Stomach (tissue), 9 donors: ENCODE results near the gene RUSC2. TPM values are rescaled to one million over a fixed set of nuclear protein-coding genes. Genes with fewer than 3 reads are reported as not detected.
"Not testable (repeated sequence)": the region's sequence is repeated elsewhere in the genome, so short reads cannot be mapped to it uniquely, and the experiment has no call there.

Experiments used
- DNase-seq, 2 donors: peaks; one replicate each; pipeline versions ENCODE4 v3.0.0 to v3.0.0-alpha.2; 2013 to 2019
- H3K27ac ChIP-seq, 5 donors: fragments of 200-600 bp in 4 of 5; sonication (generic) in 4 of 5; one replicate each; pipeline ENCODE4 v1.5.1; 2013 to 2019; ENCODE audit warnings: mild to moderate bottlenecking in 1 of 5, moderate library complexity in 1 of 5
- H3K27me3 ChIP-seq, 3 donors: fragments of 200-600 bp; sonication (generic); one replicate each; pipeline ENCODE4 v1.5.1; 2017 to 2019; ENCODE audit warnings: mixed run types in 1 of 3
- H3K36me3 ChIP-seq, 4 donors: fragments of 200-600 bp; sonication (generic); 1 replicate in 3 of 4; 2 replicates in 1 of 4; pipeline ENCODE4 v1.5.1; 2016 to 2019
- H3K4me1 ChIP-seq, 4 donors: fragments of 200-600 bp; sonication (generic); one replicate each; pipeline ENCODE4 v1.5.1; 2016 to 2019
- H3K4me3 ChIP-seq, 4 donors: fragments of 200-600 bp; sonication (generic) in 3 of 4; one replicate each; pipeline ENCODE4 v1.5.1; 2016 to 2019; ENCODE audit warnings: mild to moderate bottlenecking in 1 of 4
- H3K9me3 ChIP-seq, 4 donors: fragments of 200-600 bp; sonication (generic); one replicate each; pipeline ENCODE4 v1.5.1; 2016 to 2019
- EP300 ChIP-seq: sonication (generic); formaldehyde crosslinking; IDR thresholded peaks from one replicate; pipeline ENCODE4 v1.6.1; 2017; ENCODE audit warnings: antibody characterized with exemption
- POLR2A ChIP-seq, 4 donors: fragments of 450-650 bp; IDR thresholded peaks; one replicate each; pipeline ENCODE4 v1.6.1; 2016; ENCODE audit warnings: antibody characterized with exemption in 4 of 4, control low read depth in 2 of 4, mild to moderate bottlenecking in 1 of 4, moderate library complexity in 1 of 4
- POLR2AphosphoS5 ChIP-seq, 3 donors: sonication (generic); formaldehyde crosslinking; IDR thresholded peaks; one replicate each; pipeline ENCODE4 v1.6.1; 2016; ENCODE audit warnings: antibody characterized with exemption in 3 of 3
- WGBS, 5 donors: extraction: QIAGEN DNeasy Blood & Tissue Kit in 3 of 5; methylation state at CpG; one replicate each; pipeline versions ENCODE4 v1.1.5 to v1.1.7; 2013 to 2018; 5-methylcytosine and 5-hydroxymethylcytosine counted together
- intact Hi-C: fragments of 100-400 bp; cut with DNase I; formaldehyde crosslinking; loops from one replicate; pipeline ENCODE4 v1.15.1; 2023; ENCODE audit warnings: low total_unique reads
- polyA plus RNA-seq, 3 donors: library from polyadenylated mRNA; stranded (reverse); fragments of 200-250 nt; gene quantifications; one replicate each; pipeline ENCODE4 v1.2.3, GENCODE V29; 2013
- total RNA-seq, 5 donors: library from RNA; depleted of rRNA; stranded (reverse); fragments of >200 nt; gene quantifications; one replicate each; pipeline versions ENCODE4 v1.1.0 to v1.2.3, GENCODE V29; 2014 to 2016
- TF ChIP-seq, protein P1 (sequence below), 7 experiments: fragments of 450-650 bp in 4 of 7; fragments of 200-600 bp in 3 of 7; sonication (generic) in 3 of 7; IDR thresholded peaks; one replicate each; pipeline ENCODE4 v1.5.1; 2016 to 2019; ENCODE audit warnings: antibody characterized with exemption in 7 of 7, control low read depth in 2 of 7, mild to moderate bottlenecking in 1 of 7
- donor health status: healthy with polysubstance abuse.
- donor health status: Bipolar disorder and iron deficiency.
- donor health status: healthy.

RUSC2 gene
- total and polyA plus RNA-seq, 8 donors, result 3.4 to 34.8 (median 7.9) TPM

DNA sequence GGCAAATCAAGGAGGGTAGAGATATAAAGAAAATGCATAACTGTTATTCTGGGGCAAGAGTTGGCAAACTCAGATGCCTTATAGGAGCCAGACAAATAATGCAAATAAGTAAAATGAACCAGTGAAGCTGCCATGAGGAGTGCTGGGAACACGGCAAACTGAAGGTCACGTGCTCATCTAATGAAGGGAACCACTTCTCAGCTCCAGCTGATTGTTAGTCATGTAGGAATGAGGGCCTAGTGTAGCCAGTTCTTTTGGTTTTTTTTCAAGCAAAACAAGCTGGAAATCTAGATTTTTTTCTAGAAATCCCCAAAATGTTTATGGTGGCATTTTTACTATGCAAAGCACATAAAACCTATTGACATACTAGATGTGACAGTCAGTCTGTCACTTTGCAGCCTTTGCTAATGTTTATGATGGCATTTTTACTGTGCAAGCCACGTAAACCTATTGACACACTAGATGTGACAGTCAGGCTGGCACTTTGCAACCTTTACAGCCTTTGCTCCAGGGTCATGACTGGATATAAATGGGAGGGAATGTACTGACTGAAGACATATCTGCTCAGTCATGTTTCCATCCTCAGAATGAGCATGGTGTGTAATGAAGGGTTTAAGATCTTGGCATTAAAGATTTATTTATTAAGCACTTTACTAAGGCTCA lies 39.4 kb downstream of the RUSC2 start:
- 85 to 96% (median 90%) methylated on average over 3 of the region's 3 CpGs for WGBS, 5 donors
- Histone ChIP-seq H3K9me3 (no peaks in the 10 kb centered on the region), H3K27me3 (no peaks in the 10 kb centered on the region), H3K4me1 (peaks cover 13 to 36% (median 16%) of the 10 kb centered on the region in 4 donors), H3K4me3 (no peak overlapping the region), H3K27ac (no peak overlapping the region), H3K36me3 (no peaks in the 10 kb centered on the region)
- TF ChIP-seq POLR2A (IDR thresholded peaks at IDR 0.05) (no peak), EP300 (no peak), POLR2AphosphoS5 (IDR thresholded peaks at IDR 0.05) (no peak)
- TF ChIP-seq, protein P1, sequence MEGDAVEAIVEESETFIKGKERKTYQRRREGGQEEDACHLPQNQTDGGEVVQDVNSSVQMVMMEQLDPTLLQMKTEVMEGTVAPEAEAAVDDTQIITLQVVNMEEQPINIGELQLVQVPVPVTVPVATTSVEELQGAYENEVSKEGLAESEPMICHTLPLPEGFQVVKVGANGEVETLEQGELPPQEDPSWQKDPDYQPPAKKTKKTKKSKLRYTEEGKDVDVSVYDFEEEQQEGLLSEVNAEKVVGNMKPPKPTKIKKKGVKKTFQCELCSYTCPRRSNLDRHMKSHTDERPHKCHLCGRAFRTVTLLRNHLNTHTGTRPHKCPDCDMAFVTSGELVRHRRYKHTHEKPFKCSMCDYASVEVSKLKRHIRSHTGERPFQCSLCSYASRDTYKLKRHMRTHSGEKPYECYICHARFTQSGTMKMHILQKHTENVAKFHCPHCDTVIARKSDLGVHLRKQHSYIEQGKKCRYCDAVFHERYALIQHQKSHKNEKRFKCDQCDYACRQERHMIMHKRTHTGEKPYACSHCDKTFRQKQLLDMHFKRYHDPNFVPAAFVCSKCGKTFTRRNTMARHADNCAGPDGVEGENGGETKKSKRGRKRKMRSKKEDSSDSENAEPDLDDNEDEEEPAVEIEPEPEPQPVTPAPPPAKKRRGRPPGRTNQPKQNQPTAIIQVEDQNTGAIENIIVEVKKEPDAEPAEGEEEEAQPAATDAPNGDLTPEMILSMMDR (IDR thresholded peaks at IDR 0.05), result no peak
- DNase-seq, result no peak
- intact Hi-C loops, result no loop called here

DNA sequence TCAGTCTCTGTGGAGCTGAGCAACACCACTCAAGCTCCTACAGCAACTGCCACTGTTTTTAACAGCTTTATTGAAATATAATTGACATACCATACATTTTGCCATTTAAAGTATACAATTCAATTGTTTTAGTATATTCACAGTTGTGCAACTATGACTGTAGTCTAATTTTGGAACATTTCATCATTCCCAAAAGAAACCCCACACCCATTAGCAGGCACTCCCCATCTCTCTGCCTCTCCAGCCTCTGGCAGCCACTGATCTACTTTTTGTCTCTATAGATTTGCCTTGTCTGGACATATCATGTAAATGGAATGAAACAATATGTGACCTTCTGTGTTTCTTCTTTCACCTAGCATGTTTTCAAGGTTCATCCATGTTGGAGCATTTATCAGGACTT lies 43.5 kb downstream of the RUSC2 start:
- intact Hi-C loops, result no loop called here
- Histone ChIP-seq H3K27me3 (no peaks in the 10 kb centered on the region), H3K36me3 (no peaks in the 10 kb centered on the region), H3K4me3 (no peak overlapping the region), H3K27ac (no peak overlapping the region), H3K4me1 (peaks cover 9 to 36% (median 18%) of the 10 kb centered on the region in 4 donors), H3K9me3 (no peaks in the 10 kb centered on the region)
- no peak for DNase-seq
- TF ChIP-seq, protein P1 (IDR thresholded peaks at IDR 0.05), result no peak
- TF ChIP-seq POLR2AphosphoS5 (IDR thresholded peaks at IDR 0.05), result no peak
- no peak for TF ChIP-seq POLR2A (IDR thresholded peaks at IDR 0.05)
- TF ChIP-seq EP300, result no peak

DNA sequence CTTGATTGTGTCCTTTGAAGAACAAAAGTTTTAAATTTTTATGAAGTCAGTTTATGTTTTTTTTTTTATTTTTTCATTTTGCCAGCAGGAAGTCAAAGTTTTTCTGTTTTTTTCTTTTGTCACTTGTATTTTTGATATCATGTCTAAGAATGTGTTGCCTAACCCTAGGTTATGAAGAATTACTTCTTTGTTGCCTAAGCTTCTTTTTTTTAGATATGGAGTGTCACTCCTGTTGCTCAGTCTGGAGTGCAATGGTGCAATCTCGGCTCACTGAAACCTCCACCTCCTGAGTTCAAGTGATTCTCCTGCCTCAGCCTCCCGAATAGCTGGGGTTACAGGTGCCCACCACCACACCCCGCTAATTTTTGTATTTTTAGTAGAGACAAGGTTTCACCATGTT lies 45.0 kb downstream of the RUSC2 start:
- H3K36me3 ChIP-seq, H3K27ac ChIP-seq, intact Hi-C loops, DNase-seq, H3K27me3 ChIP-seq, H3K4me3 ChIP-seq, H3K9me3 ChIP-seq: not testable (repeated sequence)
- H3K4me1 ChIP-seq, result peaks cover 19 to 47% (median 31%) of the 10 kb centered on the region in 4 donors
- WGBS, 5 donors, result 88 to 95% (median 93%) methylated on average over 3 of the region's 3 CpGs

DNA sequence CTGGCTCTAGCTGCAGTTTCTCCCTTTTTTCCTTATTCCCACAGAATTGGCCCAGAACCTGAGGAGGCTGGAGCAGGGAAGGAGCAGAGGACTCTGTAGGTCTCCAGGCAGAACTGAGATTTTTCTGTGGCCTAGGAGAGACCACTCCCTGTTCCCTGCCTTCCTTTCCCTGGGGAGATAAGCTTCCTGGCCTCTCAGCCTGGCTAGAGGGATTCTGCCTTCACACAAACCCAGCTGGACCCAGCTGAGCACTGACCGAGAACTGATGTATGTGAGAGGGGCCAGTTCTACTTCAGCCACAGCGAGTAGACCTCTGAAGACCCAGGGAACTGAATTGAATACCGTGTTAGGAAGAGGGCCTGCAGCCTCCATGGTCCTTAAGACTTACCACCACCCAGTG lies 48.0 kb downstream of the RUSC2 start:
- no peaks in the 10 kb centered on the region for H3K9me3 ChIP-seq
- H3K36me3 ChIP-seq, result no peaks in the 10 kb centered on the region
- H3K27ac ChIP-seq, result peak overlapping the region; percentile 82 to 88 (median 87)
- peaks cover 22 to 66% (median 39%) of the 10 kb centered on the region in 4 donors for H3K4me1 ChIP-seq
- no peaks in the 10 kb centered on the region for H3K27me3 ChIP-seq
- no peak overlapping the region for H3K4me3 ChIP-seq
- TF ChIP-seq EP300, result no peak
- TF ChIP-seq POLR2AphosphoS5 (IDR thresholded peaks at IDR 0.05), result peak in 1 of 3 donors; percentile 30
- DNase-seq, result peak in 1 of 2 donors; percentile 65
- intact Hi-C loops, result no loop called here
- WGBS, 5 donors, result 48 to 67% (median 55%) methylated on average over 3 of the region's 3 CpGs; no CpG with 5 or more reads in 1 of the 5 donors

DNA sequence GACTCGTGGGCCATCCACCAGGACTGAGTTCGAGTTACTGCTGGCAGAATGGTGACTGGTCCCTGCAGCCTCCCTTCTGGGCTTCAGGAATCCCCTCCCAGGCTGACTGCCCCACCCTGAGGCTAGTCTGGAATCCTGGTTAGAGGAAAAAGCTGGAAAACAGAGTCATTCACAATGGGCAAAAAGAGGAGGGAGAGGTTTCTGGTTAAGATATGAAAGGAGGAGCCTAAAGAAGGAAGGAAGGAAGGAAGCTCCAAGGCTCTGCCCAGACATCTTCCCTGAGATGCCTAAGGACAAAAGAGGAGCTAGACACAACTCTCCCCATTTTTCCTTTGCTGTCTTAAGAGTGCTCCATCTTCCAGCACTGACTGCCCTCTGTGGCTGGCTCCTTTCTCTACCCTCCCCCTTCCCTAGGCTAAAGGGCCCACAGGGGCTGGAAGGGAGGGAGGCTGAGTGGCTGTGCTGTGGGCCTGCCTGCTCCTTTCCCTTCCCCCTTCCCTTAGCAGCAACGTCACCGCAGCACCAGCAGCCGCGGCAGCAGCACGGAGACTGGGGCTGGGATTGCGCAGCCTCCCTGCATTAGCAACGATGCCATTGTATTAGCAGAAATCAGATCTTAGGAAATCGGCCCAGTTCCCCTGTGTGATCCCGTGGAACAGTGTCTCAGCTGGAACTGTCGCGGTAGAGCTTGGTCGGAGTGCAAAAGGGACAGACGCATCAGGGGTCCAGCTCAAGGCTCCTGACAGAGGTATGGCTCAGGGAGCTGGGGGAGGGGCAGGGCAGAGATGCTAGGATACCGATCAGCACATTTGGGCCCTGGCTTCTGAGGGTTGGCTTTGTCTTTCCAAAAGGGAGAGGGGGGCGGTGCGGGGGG lies 48.7 kb downstream of the RUSC2 start:
- Histone ChIP-seq H3K27me3 (no peaks in the 10 kb centered on the region), H3K4me1 (peaks cover 22 to 71% (median 39%) of the 10 kb centered on the region in 4 donors), H3K36me3 (no peaks in the 10 kb centered on the region), H3K4me3 (peak overlapping the region; percentile 25 to 38 (median 34)), H3K9me3 (no peaks in the 10 kb centered on the region), H3K27ac (peak overlapping the region; percentile 82 to 88 (median 87))
- intact Hi-C loops, result no loop called here
- 22 to 50% (median 35%) methylated on average over 18 of the region's 18 CpGs for WGBS, 5 donors
- DNase-seq, result peak; percentile 35 to 93
- TF ChIP-seq POLR2A (IDR thresholded peaks at IDR 0.05) (no peak), POLR2AphosphoS5 (IDR thresholded peaks at IDR 0.05) (peak; percentile 60 to 76 (median 60))

Other genes starting within 250 kb of the RUSC2 start
- gene TESK1, start 115.2 kb downstream of the RUSC2 start, total RNA-seq, result 10 to 100 TPM; 11.9 to 56.8 (median 34.6) TPM
- 10 to 100 TPM; 25.7 to 33.9 (median 28.4) TPM for gene TESK1, start 115.2 kb downstream of the RUSC2 start, polyA plus RNA-seq
- 10 to 100 TPM in 1 of 5 donors, 1 to 10 TPM in 1, not detected in 3; 3.1 to 18.7 TPM for gene CD72, start 128.3 kb downstream of the RUSC2 start, total RNA-seq
- gene CD72, start 128.3 kb downstream of the RUSC2 start, polyA plus RNA-seq, result 1 to 10 TPM in 2 of 3 donors, under 1 TPM in 1; 0.61 to 2.8 (median 1.1) TPM
- gene SIT1, start 160.8 kb downstream of the RUSC2 start, total RNA-seq, result 1 to 10 TPM in 2 of 5 donors, not detected in 3; 2.0 to 2.3 TPM
- 1 to 10 TPM in 1 of 3 donors, under 1 TPM in 2; 0.62 to 1.1 (median 0.95) TPM for gene SIT1, start 160.8 kb downstream of the RUSC2 start, polyA plus RNA-seq
- gene RMRP, start 167.9 kb downstream of the RUSC2 start, total RNA-seq, result over 10,000 TPM in 4 of 5 donors, 1,000 to 10,000 TPM in 1; 1,379 to 137,340 (median 23,544) TPM
- 10 to 100 TPM in 1 of 3 donors, not detected in 2; 64.3 TPM for gene RMRP, start 167.9 kb downstream of the RUSC2 start, polyA plus RNA-seq
- gene CCDC107, start 168.2 kb downstream of the RUSC2 start, total RNA-seq, result 100 to 1,000 TPM in 1 of 5 donors, 10 to 100 TPM in 4; 15.6 to 104 (median 28.1) TPM
- gene CCDC107, start 168.2 kb downstream of the RUSC2 start, polyA plus RNA-seq, result 10 to 100 TPM; 58.8 to 86.4 (median 69.7) TPM
- gene ARHGEF39, start 175.1 kb downstream of the RUSC2 start, total RNA-seq, result 10 to 100 TPM in 3 of 5 donors, 1 to 10 TPM in 2; 1.8 to 58.3 (median 11.6) TPM
- gene ARHGEF39, start 175.1 kb downstream of the RUSC2 start, polyA plus RNA-seq, result 1 to 10 TPM; 2.8 to 4.3 (median 3.2) TPM
- gene CA9, start 183.8 kb downstream of the RUSC2 start, total RNA-seq, result 100 to 1,000 TPM in 3 of 5 donors, 10 to 100 TPM in 1, 1 to 10 TPM in 1; 1.2 to 670 (median 161) TPM
- 100 to 1,000 TPM; 115 to 653 (median 541) TPM for gene CA9, start 183.8 kb downstream of the RUSC2 start, polyA plus RNA-seq
- gene TPM2, start 199.8 kb downstream of the RUSC2 start, total RNA-seq, result 1,000 to 10,000 TPM in 3 of 5 donors, 100 to 1,000 TPM in 2; 537 to 3,642 (median 1,228) TPM
- gene TPM2, start 199.8 kb downstream of the RUSC2 start, polyA plus RNA-seq, result 1,000 to 10,000 TPM in 1 of 3 donors, 100 to 1,000 TPM in 2; 460 to 2,257 (median 672) TPM
- 100 to 1,000 TPM; 169 to 399 (median 223) TPM for gene TLN1, start 242.1 kb downstream of the RUSC2 start, total RNA-seq
- 100 to 1,000 TPM in 1 of 3 donors, 10 to 100 TPM in 2; 53.2 to 141 (median 70.2) TPM for gene TLN1, start 242.1 kb downstream of the RUSC2 start, polyA plus RNA-seq
- 10 to 100 TPM; 33.2 to 84.0 (median 79.1) TPM for gene CREB3, start 242.6 kb downstream of the RUSC2 start, total RNA-seq
- gene CREB3, start 242.6 kb downstream of the RUSC2 start, polyA plus RNA-seq, result 10 to 100 TPM; 29.4 to 40.5 (median 37.9) TPM